IPS DF 19.7 (cell line): ENCODE measurements around the gene PPIF.

Source experiments
- DNase-seq: peaks from one replicate; pipeline ENCODE4 v3.0.0-alpha.2; 2013; ENCODE audit warnings: low read depth, low spot score

PPIF gene

DNA sequence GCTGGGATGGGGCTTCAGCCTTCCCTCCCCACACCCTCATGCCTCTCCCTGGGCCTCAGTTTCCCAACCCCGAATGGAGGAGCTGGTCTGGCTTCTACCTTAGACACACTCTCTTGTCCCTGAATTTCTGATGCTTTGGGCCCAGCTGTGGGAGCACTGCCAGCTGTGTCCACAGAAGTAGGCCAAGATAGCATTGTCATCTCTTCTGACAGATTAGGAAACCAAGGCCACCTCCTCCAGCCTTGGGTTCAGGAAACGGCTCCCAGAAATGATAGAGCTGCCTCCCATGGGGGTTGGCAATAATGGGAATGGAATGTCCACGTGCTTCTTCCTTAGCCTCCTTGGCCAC is 1.3 kb downstream of the PPIF start:
- no peak for DNase-seq

DNA sequence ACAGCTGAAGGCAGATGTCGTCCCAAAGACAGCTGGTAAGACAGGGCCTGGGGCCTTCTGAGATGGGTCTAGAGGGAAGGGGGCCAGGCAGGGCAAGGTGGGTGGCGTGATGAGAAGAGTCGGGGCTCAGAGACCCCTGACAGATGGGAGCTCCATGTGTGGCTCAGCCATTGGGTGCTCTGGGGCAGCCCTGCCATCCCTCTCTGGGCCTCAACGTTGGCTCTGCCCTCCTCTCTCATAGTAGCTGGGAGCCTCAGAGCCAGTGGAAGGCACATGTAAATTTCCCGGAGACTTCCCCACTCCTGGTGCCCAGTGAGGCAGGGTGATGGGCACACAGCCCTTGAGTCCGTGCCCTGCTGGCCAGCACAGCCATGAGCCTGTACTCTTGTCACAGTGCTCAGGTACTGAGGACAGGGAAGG is 1.8 kb downstream of the PPIF start:
- no peak for DNase-seq

DNA sequence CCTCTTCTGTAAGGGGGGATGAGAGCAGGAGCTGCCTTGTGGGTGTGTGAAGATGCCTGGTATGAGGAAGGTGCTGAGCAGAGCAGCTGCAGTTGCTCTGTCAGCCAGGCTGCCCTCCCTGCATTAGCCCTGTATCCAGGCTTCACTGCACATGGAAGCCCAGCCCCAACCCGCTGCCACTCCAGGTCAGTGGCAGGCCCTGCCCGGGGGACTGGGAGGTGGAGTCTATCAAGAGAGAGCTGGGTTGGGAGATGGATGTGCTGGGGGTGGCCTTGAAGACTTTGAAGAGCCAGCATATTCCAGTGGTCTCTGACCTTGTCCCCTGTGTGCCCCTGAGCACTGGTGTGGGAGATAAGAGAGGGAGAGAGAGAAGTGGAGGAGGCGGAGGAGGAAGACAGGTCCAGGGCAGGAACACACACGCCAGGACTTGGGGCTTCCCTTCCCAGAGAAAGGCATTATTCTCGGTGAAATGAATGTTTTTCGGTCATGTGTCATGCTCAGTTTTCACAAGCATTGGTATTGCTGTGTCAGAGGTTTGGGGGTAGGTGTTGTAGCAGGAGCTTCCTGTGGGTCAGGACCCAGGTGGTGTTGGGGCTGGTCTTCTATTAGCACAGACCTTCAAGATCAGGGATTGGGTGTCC is 2.6 kb downstream of the PPIF start:
- no peak for DNase-seq

DNA sequence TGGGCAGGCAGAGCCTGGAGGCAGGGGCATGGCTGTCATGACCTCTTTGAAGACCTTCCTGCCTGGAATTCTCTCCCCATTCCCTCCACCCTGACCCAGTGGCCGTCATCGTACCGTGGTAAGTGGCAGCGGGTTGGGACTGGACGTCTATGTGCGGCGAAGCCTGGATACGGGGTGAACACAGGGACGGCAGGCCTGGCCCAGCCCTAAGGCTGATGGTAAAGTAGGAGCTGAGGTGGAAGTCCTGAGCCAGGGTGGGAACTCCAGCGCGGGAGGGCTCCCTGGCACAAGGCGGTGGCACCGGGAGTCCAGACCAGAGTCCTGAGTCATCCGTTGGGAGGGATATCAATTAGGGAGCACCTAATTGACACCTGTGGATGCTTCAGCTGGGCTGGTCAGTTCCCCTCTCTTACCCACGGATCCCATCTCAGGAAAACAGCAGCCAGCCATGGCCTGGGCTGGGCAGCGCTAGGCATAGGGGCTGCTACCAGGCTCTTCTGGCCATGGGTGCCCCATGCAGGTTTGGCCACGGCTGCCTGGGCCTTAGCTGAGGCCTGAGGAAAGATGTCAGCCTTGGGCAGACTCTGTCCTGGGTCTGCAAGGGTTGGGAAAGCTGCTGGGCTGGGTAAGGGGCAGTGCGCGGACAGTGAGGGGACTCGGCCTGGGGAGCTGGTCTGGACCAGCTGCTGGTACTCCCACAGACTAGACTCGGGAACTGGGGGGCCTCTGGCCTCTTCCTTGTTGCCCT is 3.3 kb downstream of the PPIF start:
- no peak for DNase-seq

DNA sequence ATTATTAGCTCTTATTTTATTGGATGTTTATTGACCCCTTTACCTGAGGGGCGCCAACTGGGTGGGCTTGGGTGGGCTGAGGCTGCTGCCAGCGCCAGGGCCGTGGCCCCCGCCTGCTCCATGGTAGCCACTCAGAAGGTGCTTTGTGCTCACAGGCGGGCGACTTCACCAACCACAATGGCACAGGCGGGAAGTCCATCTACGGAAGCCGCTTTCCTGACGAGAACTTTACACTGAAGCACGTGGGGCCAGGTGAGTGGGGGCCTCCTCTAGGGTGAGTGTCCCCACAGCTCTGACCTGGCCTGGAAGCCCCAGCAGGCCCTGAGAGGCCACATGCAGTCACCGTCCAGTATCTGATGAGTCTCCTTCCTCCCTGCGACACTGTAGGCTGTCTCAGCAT is 4.1 kb downstream of the PPIF start:
- no peak for DNase-seq

DNA sequence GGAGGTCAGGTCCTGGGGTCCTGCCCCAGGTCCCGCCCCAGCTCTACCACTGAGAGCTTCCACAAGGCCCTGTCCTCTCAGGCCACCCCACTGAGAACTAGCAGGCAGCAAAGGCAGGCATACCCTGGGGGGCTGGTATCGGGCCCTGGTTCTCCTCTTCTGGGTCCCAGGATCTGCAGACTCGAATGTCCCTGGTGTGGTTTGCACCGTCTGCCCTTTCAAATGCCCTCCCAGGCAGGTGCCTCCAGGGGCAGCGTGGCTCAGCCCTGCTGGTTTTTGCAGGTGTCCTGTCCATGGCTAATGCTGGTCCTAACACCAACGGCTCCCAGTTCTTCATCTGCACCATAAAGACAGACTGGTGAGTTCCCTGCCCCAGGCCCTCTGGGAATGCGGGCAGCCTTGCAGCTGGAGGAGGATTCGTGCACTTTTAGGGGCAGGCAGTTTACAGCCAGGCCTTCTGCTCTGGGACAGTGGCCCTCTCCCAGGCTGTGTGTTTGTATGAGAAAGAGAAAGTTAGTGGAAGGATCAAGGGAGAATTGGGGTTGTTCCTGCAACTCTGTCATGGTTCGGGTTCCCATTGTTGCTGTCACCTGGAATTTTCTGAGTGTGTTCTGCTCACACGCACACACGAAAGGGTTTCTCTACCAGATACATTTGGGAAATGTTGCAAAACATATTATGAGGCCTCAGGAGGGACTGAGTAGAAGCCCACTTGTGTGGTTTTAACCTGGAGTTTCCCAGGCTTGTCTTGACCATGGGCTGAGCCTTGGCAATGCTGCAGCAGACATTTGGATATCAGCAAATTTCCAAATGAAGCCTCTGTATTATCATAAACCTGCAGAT is 5.0 kb downstream of the PPIF start:
- DNase-seq: no peak

DNA sequence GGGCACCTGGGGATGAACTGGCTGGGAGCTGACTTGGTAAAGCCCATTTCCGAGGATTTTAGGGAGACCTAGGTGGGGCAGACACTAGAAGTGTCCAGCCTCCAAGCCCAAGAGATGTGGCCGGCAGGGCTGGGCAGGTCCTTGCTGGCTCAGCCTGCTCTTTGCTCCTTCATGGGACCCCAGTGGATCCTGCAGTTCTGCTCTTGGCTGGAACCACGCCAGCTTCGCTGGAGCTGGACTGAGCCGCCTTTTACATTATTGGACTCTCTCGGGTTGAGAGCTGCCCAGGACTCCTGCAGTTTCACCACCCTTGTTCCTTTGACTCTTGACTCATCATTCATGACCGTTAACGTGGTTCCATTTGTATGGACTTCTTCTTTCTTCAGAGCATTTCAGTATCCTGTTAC is 5.7 kb downstream of the PPIF start:
- DNase-seq: no peak

DNA sequence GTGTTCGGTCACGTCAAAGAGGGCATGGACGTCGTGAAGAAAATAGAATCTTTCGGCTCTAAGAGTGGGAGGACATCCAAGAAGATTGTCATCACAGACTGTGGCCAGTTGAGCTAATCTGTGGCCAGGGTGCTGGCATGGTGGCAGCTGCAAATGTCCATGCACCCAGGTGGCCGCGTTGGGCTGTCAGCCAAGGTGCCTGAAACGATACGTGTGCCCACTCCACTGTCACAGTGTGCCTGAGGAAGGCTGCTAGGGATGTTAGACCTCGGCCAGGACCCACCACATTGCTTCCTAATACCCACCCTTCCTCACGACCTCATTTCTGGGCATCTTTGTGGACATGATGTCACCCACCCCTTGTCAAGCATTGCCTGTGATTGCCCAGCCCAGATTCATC is 6.5 kb downstream of the PPIF start:
- no peak for DNase-seq

DNA sequence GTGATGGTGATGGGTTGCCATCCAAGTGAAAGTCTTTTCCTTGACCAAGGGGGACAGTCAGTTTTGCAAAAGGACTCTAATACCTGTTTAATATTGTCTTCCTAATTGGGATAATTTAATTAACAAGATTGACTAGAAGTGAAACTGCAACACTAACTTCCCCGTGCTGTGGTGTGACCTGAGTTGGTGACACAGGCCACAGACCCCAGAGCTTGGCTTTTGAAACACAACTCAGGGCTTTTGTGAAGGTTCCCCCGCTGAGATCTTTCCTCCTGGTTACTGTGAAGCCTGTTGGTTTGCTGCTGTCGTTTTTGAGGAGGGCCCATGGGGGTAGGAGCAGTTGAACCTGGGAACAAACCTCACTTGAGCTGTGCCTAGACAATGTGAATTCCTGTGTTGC is 6.9 kb downstream of the PPIF start:
- DNase-seq: no peak

DNA sequence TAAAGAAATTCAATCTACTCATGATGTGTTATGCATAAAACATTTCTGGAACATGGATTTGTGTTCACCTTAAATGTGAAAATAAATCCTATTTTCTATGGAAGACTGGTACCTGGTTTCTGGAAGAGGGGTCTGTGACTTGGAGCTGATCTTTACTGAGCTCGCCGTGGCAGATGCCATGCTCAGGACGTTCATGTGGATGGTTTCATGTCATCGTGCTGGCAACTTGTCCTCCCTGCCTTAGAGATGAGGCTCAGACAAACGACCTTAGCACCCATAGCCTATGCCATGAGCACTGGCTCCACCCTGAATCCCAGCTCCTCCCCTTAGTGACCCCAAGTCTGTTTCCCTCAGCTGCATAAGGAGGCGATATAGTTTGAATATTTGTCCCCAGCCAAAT is 7.3 kb downstream of the PPIF start:
- DNase-seq: no peak

DNA sequence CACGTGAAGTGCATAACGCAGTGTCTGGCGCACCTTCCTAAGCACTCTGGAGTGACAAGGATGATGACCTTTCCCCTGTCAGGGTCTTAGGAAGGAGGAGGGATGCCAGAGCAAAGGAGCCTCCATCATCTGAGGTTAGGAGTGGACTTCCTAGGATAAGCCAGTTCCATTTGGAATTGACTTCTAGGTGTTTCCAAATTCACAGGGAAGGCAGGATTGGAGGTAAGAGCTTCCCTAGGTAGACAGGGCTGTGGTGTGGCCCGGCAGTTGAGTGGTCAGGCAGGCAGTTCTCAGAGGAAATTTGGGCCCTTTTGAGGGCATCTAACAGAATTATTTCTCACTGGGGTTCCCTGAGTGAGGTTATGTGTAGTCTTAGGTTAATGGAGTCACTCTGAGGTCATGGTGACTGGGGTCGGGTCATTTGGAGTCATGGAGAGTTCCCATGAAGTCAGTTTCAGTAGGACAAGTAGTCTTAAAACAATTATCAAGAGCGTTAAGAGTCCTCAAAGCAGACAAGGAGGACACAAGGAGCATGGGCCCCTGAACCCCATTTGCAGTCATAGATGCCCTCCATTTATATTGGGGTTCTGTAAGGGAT is 8.2 kb downstream of the PPIF start:
- no peak for DNase-seq

DNA sequence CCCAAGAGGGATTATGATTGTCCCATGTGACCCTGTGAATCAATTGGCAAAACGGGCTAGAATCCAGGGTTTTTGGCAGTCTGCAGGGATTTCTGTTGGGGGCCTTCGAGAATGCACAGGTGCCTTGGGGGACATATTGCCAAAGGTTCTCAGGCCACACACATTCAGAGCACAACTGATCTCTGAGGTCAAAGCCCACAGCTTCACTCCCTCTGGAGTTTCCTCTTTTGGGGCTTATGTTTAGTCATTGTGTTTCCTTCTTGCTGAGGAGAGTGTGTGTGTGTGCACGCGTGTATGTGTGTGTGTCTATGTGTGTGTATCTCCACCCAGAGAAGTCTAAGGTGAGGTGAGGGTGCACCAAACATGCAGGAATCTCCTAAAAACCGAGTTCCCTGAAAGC is 8.8 kb downstream of the PPIF start:
- no peak for DNase-seq

DNA sequence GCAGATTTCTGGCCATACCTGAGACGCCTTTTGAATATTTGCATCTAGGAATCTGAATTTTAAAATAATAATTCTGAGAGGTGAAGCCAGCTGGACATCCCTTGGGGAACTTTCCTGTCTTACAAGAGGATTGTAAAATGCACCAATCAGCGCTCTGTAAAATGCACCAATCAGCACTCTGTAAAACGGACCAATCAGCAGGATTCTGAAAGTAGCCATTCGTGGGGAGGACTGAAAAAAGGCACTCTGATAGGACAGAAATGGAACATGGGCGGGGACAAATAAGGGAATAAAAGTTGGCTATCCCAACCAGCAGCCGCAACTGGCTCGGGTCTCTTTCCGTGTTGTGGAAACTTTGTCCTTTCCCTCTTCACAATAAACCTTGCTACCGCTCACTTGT is 9.9 kb downstream of the PPIF start:
- DNase-seq: no peak

DNA sequence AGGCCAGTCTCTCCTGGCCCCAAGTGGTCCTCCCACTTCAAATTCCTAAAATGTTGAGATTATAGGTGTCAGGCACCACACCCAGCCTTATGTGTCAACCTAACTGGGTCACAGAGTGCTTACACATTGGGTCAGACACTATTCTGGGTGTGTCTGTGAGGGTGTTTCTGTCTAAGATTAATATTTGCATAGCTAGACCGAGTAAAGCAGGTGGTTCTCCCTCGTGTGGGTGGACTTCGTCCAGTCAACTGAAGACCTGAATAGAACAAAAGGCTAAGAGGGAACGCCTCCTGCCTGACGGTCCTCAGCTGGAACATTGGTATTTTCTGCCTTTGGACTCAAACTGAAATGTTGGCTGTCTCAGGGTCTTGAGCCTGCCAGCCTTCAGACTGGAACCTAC is 11.5 kb downstream of the PPIF start:
- DNase-seq: no peak

DNA sequence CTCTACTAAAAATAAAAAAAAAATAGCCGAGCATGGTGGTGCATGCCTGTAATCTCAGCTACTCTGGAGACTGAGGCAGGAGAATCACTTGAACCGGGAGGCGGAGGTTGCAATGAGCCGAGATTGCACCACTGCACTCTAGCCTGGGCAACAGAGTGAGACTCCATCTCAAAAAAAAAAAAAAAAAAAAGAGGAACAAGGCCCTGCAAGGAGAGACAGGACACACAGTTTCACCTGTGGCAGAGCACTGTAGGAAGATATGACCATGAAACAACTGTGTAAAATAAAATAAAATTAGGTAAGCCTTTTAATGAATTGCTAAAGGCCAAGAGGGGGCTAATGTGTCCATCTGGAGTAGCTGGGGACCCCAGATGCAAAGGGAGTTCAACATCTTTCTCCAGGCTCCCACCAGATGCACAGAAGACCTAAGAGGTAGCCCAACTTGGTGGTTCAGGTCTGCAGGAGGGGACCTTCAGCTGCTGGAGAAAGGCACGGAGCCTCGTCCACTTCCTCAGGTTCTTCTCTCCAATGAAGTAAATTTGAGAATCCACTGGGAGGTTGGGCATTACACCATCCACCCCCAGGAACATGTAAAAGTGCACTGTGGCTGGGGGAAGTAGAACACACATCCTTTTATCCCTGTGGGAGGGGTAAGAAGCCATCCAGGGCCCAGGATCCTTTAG is 12.7 kb downstream of the PPIF start:
- no peak for DNase-seq

DNA sequence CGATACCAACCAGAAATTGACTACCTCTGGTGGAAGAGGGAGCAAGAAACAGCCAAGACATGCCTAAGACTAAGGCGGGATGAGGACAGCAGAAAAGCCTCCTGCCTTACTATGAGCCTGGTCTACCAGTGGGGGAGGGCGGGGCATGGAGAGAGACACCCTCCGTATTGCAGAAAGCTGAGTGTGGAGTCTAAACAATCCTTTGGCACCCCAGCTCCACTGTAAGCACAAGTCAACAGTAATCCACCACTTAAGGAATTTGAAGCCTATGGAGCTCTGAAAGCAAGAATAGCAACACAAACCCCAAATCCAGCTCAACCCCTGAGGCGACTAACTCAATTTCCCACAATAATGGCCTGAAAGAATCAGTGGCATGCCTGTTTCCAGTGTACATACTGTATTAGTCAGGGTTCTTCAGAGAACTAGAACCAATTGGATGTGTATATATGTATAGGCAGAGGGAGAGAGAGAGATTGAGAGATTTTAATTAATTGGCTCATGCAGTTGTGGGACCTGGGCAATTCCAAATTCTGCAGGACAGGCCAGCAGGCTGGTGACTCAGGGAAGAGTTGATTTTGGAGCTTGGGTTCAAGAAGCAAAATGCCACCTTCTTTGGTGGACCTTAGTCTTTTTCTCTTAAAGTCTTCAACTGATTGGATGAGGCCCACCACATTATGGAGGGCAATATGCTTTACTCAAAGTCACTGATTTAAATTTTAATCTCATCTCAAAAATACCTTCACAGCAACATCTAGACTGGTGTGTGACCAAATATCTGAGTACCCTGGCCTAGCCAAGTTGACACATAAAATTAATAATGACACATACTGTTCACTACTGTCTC is 13.5 kb downstream of the PPIF start:
- no peak for DNase-seq

DNA sequence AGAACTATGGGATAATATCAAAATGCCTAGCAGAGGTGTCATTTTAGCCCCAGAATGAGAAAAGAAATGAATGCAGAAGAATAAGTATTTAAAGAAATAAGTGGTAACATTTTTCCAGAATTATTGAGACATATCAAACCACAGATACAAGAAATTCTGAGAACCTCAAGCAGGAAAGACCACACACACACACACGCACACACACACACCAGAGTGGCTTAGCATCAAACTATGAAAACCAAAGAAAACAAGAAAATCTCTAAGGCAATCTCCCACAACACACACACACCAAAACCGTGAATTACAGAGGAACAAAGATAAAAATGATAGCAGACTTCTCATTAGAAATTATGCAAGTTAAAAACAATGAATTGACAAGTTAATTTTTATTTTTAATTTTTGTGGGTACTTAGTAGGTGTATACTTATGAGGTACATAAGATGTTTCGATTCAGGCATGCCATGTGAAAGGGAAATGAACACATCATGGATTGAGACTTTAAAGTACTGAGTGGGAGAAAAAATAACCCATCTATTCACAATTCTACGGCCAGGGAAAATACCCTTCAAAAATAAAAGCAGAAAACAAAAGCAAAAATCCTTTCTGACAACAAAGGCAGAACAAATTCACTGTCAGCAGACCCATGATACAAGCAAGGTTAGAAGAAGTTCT is 14.6 kb downstream of the PPIF start:
- no peak for DNase-seq

DNA sequence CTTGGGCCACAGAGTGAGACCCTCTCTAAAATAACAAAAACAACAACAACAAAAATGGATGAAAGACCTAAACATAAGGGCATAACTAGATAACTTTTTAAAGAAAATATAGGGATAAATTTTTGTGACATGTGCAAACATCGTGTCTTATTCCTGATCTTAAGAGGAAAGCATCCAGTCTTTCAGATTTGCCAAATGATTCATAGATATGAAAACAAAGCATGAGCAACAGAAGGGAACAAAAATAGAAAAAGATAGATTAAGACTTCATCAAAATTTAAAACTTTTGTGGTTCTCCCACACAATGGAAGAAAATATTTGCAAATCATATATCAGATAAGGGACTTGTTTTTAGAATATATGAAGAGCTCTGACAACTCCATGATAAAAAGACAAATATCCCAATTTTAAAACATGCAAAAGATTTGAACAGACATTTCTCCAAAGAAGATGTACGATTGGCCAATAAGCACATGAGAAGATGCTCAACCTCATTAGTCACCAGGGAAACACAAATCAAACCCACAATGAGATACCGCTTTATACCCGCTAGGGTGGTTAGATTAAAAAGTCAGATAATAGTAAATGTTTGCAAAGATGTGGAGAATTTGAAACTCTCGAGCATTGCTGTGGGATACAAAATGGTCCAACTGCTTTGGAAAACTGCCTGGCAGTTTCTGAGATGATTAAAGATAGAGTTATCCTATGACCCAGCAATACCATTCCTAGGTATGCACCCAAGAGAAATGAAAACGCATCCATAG is 20.3 kb downstream of the PPIF start:
- no peak for DNase-seq

DNA sequence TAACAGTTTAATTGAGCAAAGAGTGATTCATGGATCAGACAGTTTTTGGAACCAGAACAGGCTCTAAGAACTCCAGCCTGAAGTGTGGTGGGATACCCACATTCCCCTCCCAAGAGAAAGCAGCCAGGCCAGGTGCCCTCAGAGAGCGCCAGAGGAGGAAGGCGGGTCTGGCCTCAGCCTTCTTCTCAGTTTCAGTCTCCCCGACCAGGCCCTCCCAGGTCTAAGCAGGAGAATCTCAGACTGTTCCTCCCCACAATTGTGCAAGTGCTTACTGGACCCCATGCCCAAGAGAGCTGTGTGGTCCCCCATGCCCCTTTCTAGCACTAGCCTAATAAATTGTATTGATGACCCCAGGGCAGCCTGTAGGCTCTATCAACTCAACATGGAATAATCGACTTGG is 25.6 kb downstream of the PPIF start:
- no peak for DNase-seq
